GM18909 (cell line): ENCODE data around the gene PLA2G4B.
"Not testable (repeated sequence)": the region's sequence is repeated elsewhere in the genome, so short reads cannot be mapped to it uniquely, and the experiment has no call there.

Experiments used
- ATAC-seq: cut with Tn5 transposase; IDR thresholded peaks from one replicate; pipeline ENCODE4 v1.9.1; 2021; ENCODE audit warnings: mild to moderate bottlenecking; ENCODE audit not compliant: unreplicated experiment, poor library complexity

PLA2G4B gene

GRCh38 chr15:41825572-41826535 lies 12.8 kb upstream of the PLA2G4B start:
- ATAC-seq: no peak

- no peak for ATAC-seq
Observed at GRCh38 chr15:41827290-41827879, 11.3 kb upstream of the PLA2G4B start.

- peak; percentile 71 for ATAC-seq
Observed at GRCh38 chr15:41827880-41828806, 10.5 kb upstream of the PLA2G4B start, which contains the start of gene JMJD7. Gene JMJD7 (plus strand): TSS chr15:41828092. CDS start chr15:41828125, 33 bp downstream.

GRCh38 chr15:41828807-41829141 lies 9.9 kb upstream of the PLA2G4B start:
- no peak for ATAC-seq

- ATAC-seq: no peak
Observed at GRCh38 chr15:41829959-41830646, 8.5 kb upstream of the PLA2G4B start.

GRCh38 chr15:41831291-41831690 lies 7.4 kb upstream of the PLA2G4B start:
- ATAC-seq: not testable (repeated sequence)

GRCh38 chr15:41832208-41832607 lies 6.4 kb upstream of the PLA2G4B start:
- ATAC-seq: no peak

- no peak for ATAC-seq
Observed at GRCh38 chr15:41832875-41833274, 5.8 kb upstream of the PLA2G4B start.

- no peak for ATAC-seq
Observed at GRCh38 chr15:41834096-41834495, 4.6 kb upstream of the PLA2G4B start.

- no peak for ATAC-seq
Observed at GRCh38 chr15:41836073-41836472, 2.6 kb upstream of the PLA2G4B start.

- ATAC-seq: no peak
Observed at GRCh38 chr15:41836713-41837454, 1.8 kb upstream of the PLA2G4B start.

GRCh38 chr15:41839781-41840491 lies 1.3 kb downstream of the PLA2G4B start:
- ATAC-seq: no peak

GRCh38 chr15:41840673-41841072 lies 2.0 kb downstream of the PLA2G4B start:
- no peak for ATAC-seq

- ATAC-seq: no peak
Observed at GRCh38 chr15:41841131-41841530, 2.5 kb downstream of the PLA2G4B start.

GRCh38 chr15:41842229-41842628 lies 3.6 kb downstream of the PLA2G4B start:
- no peak for ATAC-seq

- ATAC-seq: no peak
Observed at GRCh38 chr15:41843571-41843970, 4.9 kb downstream of the PLA2G4B start.

- no peak for ATAC-seq
Observed at GRCh38 chr15:41844814-41845213, 6.2 kb downstream of the PLA2G4B start.

- no peak for ATAC-seq
Observed at GRCh38 chr15:41847206-41847605, 8.6 kb downstream of the PLA2G4B start.

- ATAC-seq: no peak
Observed at GRCh38 chr15:41847981-41848380, 9.3 kb downstream of the PLA2G4B start.
